ENCODE measurements around the gene CST1.
"Not testable (repeated sequence)": the region's sequence is repeated elsewhere in the genome, so short reads cannot be mapped to it uniquely, and the experiment has no call there.

Gene CST1

DNA sequence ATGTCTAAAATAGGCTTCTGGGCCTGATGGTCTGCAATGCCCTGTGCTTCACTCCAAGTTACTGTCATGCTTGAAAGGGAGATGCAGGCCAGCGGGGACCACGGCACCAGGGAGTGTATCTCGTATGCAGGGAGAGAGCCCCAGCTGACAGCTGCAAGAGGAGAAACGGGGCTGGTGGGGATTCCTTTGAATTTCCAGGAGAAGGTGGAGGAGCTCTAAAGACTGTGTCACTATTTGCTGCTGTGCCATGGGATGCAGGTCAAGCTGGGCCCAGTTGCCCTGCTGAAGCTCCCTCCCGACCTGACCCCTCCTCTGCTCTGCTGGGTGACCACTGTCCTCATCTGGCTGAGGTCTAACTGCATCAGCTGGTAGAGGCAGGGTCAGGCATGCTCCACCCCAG lies 989 bp downstream of the CST1 start:
- ChIA-PET POLR2A (no interaction called here), CTCF (no interaction called here)
- Histone ChIP-seq H3K4me1 (ENCODE audit: control extremely low read depth in 1 of 4, control insufficient read depth in 4 of 4, insufficient read depth in 4 of 4, low read length in 3 of 4) (no peaks in the 10 kb centered on the region), H3K9me3 (ENCODE audit: control extremely low read depth in 1 of 5, control insufficient read depth in 4 of 5, insufficient read depth in 2 of 5, low read depth in 1 of 5, low read length in 4 of 5) (no peaks in the 10 kb centered on the region), H3K27ac (ENCODE audit: insufficient read depth in 1 of 2, low read depth in 1 of 2, low read length in 2 of 2, poor library complexity in 1 of 2, severe bottlenecking in 2 of 2) (no peak overlapping the region), H3K4me3 (ENCODE audit: control insufficient read depth in 1 of 7, extremely low read depth in 1 of 7, insufficient read depth in 4 of 7, low read depth in 2 of 7, low read length in 6 of 7) (no peak overlapping the region), H3K27me3 (replicated peaks in 2 of 5; ENCODE audit: control insufficient read depth in 4 of 5, insufficient read depth in 5 of 5, low read length in 4 of 5) (peaks cover 0 to under 1% (median 0%) of the 10 kb centered on the region in 5 experiments), H3K36me3 (ENCODE audit: control insufficient read depth in 4 of 4, insufficient read depth in 4 of 4, low read length in 3 of 4) (no peaks in the 10 kb centered on the region)
- no peak for DNase-seq
- WGBS (ENCODE audit: insufficient coverage) = 97% methylated on average over 5 of the region's 5 CpGs

DNA sequence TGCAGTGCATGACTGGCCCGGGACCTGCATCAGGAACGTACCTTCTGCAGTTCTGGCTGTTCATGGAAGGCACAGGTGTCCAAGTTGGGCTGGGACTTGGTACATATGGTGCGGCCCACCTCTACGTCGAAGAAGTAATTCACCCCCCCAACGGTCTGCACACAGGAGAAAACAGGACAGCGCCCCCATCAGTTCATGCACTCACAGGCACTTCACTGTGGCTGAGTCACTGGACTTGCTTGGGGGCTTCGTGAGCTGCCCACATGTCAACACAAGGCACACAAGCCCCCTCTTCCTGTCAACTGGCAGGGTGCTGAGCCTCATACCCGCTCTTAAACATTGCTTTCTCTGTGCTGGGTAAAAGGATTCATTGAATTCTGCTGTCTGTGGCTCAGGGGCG lies 1.8 kb downstream of the CST1 start:
- H3K27ac ChIP-seq (ENCODE audit: insufficient read depth in 1 of 2, low read depth in 1 of 2, low read length in 2 of 2, poor library complexity in 1 of 2, severe bottlenecking in 2 of 2); H3K9me3 ChIP-seq (ENCODE audit: control extremely low read depth in 1 of 5, control insufficient read depth in 4 of 5, insufficient read depth in 2 of 5, low read depth in 1 of 5, low read length in 4 of 5); H3K4me1 ChIP-seq (ENCODE audit: control extremely low read depth in 1 of 4, control insufficient read depth in 4 of 4, insufficient read depth in 4 of 4, low read length in 3 of 4); DNase-seq; H3K4me3 ChIP-seq (ENCODE audit: control insufficient read depth in 1 of 7, extremely low read depth in 1 of 7, insufficient read depth in 4 of 7, low read depth in 2 of 7, low read length in 6 of 7); H3K36me3 ChIP-seq (ENCODE audit: control insufficient read depth in 4 of 4, insufficient read depth in 4 of 4, low read length in 3 of 4); H3K27me3 ChIP-seq (replicated peaks in 2 of 5; ENCODE audit: control insufficient read depth in 4 of 5, insufficient read depth in 5 of 5, low read length in 4 of 5); POLR2A ChIA-PET; CTCF ChIA-PET: not testable (repeated sequence)
- 100% methylated on average over 4 of the region's 10 CpGs for WGBS (ENCODE audit: insufficient coverage)

DNA sequence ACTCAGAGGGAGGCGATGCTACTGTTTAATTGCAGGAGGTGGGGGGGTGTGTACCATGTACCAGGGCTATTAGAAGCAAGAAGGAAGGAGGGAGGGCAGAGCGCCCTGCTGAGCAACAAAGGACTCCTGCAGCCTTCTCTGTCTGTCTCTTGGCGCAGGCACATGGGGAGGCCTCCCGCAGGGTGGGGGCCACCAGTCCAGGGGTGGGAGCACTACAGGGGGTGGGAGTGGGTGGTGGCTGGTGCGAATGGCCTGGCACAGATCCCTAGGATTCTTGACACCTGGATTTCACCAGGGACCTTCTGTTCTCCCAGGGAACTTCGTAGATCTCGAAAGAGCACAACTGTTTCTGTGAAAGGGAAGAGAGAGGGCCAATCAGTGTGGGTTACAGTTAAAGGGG lies 3.2 kb downstream of the CST1 start:
- CTCF ChIA-PET = not testable (repeated sequence)

DNA sequence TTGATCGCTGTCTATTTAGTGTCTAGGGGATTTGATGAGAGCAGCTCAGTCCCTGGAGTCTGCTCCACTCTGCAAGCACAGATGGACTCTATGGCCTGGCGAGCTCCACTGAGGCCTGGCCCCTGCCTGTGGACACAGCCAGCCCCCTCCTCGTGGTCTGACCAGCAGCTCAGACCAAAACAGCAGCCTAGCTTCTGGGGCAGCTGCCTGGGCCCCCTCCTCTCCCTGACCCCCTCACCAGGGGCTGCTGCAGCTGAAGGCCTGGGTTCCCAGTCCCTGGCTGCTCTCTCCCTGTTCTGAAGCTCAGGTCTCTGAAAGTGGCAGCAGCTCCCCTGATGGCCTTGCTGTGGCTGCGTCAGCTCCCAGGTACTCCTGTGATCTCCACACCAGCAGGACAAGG lies 3.6 kb downstream of the CST1 start:
- H3K4me1 ChIP-seq (ENCODE audit: control extremely low read depth in 1 of 4, control insufficient read depth in 4 of 4, insufficient read depth in 4 of 4, low read length in 3 of 4); CTCF ChIA-PET; H3K27ac ChIP-seq (ENCODE audit: insufficient read depth in 1 of 2, low read depth in 1 of 2, low read length in 2 of 2, poor library complexity in 1 of 2, severe bottlenecking in 2 of 2); DNase-seq; H3K36me3 ChIP-seq (ENCODE audit: control insufficient read depth in 4 of 4, insufficient read depth in 4 of 4, low read length in 3 of 4); POLR2A ChIA-PET; H3K27me3 ChIP-seq (replicated peaks in 2 of 5; ENCODE audit: control insufficient read depth in 4 of 5, insufficient read depth in 5 of 5, low read length in 4 of 5); H3K4me3 ChIP-seq (ENCODE audit: control insufficient read depth in 1 of 7, extremely low read depth in 1 of 7, insufficient read depth in 4 of 7, low read depth in 2 of 7, low read length in 6 of 7); H3K9me3 ChIP-seq (ENCODE audit: control extremely low read depth in 1 of 5, control insufficient read depth in 4 of 5, insufficient read depth in 2 of 5, low read depth in 1 of 5, low read length in 4 of 5): not testable (repeated sequence)
- 60% methylated on average over 4 of the region's 4 CpGs for WGBS (ENCODE audit: insufficient coverage)

More for the DNA sequence above, 3.2 kb downstream of the CST1 start:
- H3K4me3 ChIP-seq (ENCODE audit: control insufficient read depth in 1 of 7, extremely low read depth in 1 of 7, insufficient read depth in 4 of 7, low read depth in 2 of 7, low read length in 6 of 7); DNase-seq; H3K4me1 ChIP-seq (ENCODE audit: control extremely low read depth in 1 of 4, control insufficient read depth in 4 of 4, insufficient read depth in 4 of 4, low read length in 3 of 4); H3K27ac ChIP-seq (ENCODE audit: insufficient read depth in 1 of 2, low read depth in 1 of 2, low read length in 2 of 2, poor library complexity in 1 of 2, severe bottlenecking in 2 of 2); H3K9me3 ChIP-seq (ENCODE audit: control extremely low read depth in 1 of 5, control insufficient read depth in 4 of 5, insufficient read depth in 2 of 5, low read depth in 1 of 5, low read length in 4 of 5); H3K36me3 ChIP-seq (ENCODE audit: control insufficient read depth in 4 of 4, insufficient read depth in 4 of 4, low read length in 3 of 4); POLR2A ChIA-PET; H3K27me3 ChIP-seq (replicated peaks in 2 of 5; ENCODE audit: control insufficient read depth in 4 of 5, insufficient read depth in 5 of 5, low read length in 4 of 5): not testable (repeated sequence)
- 98% methylated on average over 5 of the region's 7 CpGs for WGBS (ENCODE audit: insufficient coverage)

DNA sequence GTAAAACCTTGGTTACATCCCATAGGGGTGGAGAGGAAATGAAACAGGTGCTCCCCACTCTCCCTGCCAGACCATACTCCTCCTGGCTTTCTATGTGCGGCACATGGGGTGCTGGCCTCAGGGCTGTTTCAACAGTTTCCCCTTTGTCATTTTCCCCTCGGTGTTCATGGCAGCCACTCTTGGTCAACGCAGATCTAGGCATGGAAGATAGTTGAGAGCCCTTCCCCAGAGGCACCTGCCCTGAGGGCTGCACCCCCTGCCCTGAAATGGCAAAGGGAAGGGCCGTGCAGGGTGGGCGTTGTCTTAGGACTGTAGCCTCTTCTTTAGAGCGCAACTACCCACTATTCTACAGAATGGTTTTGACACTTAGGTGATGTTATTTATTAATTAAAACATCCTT lies 4.4 kb downstream of the CST1 start:
- H3K27me3 ChIP-seq (replicated peaks in 2 of 5; ENCODE audit: control insufficient read depth in 4 of 5, insufficient read depth in 5 of 5, low read length in 4 of 5) = peaks cover 0 to 2% (median 0%) of the 10 kb centered on the region in 5 experiments
- no peak for DNase-seq
- POLR2A ChIA-PET = no interaction called here
- WGBS (ENCODE audit: insufficient coverage) = 39% methylated on average over 3 of the region's 6 CpGs
- H3K27ac ChIP-seq (ENCODE audit: insufficient read depth in 1 of 2, low read depth in 1 of 2, low read length in 2 of 2, poor library complexity in 1 of 2, severe bottlenecking in 2 of 2) = no peak overlapping the region
- CTCF ChIA-PET = no interaction called here
- H3K36me3 ChIP-seq (ENCODE audit: control insufficient read depth in 4 of 4, insufficient read depth in 4 of 4, low read length in 3 of 4) = no peaks in the 10 kb centered on the region
- no peak overlapping the region for H3K4me3 ChIP-seq (ENCODE audit: control insufficient read depth in 1 of 7, extremely low read depth in 1 of 7, insufficient read depth in 4 of 7, low read depth in 2 of 7, low read length in 6 of 7)
- no peaks in the 10 kb centered on the region for H3K9me3 ChIP-seq (ENCODE audit: control extremely low read depth in 1 of 5, control insufficient read depth in 4 of 5, insufficient read depth in 2 of 5, low read depth in 1 of 5, low read length in 4 of 5)
- no peaks in the 10 kb centered on the region for H3K4me1 ChIP-seq (ENCODE audit: control extremely low read depth in 1 of 4, control insufficient read depth in 4 of 4, insufficient read depth in 4 of 4, low read length in 3 of 4)

DNA sequence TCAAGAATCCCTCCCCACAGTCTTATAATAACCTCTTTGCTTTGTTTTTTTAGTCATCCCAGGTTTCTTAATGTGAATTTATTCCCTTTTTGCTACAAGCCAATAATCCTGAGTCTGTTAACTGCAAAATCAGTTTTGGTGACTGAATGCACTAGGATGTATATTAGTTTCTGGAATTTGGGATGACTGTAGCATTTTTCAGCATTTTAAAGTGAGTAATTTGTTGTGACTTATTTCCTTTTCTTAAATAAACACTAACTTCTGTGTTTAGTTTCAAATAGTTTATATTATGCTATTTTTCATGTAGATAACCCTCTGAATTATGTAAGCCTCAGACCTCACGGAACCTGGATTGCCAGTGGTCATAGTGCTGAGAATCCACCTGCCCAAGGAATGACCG lies 5.5 kb downstream of the CST1 start:
- POLR2A ChIA-PET = no interaction called here
- WGBS (ENCODE audit: insufficient coverage) = 100% methylated on average over 2 of the region's 2 CpGs
- Histone ChIP-seq H3K27ac (ENCODE audit: insufficient read depth in 1 of 2, low read depth in 1 of 2, low read length in 2 of 2, poor library complexity in 1 of 2, severe bottlenecking in 2 of 2) (no peak overlapping the region), H3K9me3 (ENCODE audit: control extremely low read depth in 1 of 5, control insufficient read depth in 4 of 5, insufficient read depth in 2 of 5, low read depth in 1 of 5, low read length in 4 of 5) (no peaks in the 10 kb centered on the region), H3K36me3 (ENCODE audit: control insufficient read depth in 4 of 4, insufficient read depth in 4 of 4, low read length in 3 of 4) (no peaks in the 10 kb centered on the region), H3K4me1 (ENCODE audit: control extremely low read depth in 1 of 4, control insufficient read depth in 4 of 4, insufficient read depth in 4 of 4, low read length in 3 of 4) (no peaks in the 10 kb centered on the region), H3K4me3 (ENCODE audit: control insufficient read depth in 1 of 7, extremely low read depth in 1 of 7, insufficient read depth in 4 of 7, low read depth in 2 of 7, low read length in 6 of 7) (no peak overlapping the region), H3K27me3 (replicated peaks in 2 of 5; ENCODE audit: control insufficient read depth in 4 of 5, insufficient read depth in 5 of 5, low read length in 4 of 5) (peaks cover 0 to 2% (median 0%) of the 10 kb centered on the region in 5 experiments)
- no peak for DNase-seq
- CTCF ChIA-PET = no interaction called here

DNA sequence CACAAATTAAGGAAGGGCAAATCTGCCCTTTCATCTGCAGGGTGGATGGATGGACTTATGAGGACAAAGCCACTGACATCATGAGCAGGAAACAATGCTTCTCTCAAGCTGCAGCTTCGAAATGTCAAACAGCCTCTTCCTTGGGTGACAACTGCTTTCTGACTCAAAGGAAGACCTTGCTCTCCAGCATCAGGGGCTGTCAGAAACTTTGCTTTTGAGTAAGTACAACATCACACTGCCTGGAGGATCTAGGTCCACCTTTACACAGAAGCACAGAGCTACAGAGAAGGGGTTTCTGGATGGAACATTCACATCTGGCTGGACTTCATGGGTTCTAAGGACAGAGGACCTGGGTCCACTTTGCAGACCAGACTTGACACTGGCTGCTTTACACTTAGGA lies 5.9 kb downstream of the CST1 start:
- no peaks in the 10 kb centered on the region for H3K36me3 ChIP-seq (ENCODE audit: control insufficient read depth in 4 of 4, insufficient read depth in 4 of 4, low read length in 3 of 4)
- WGBS (ENCODE audit: insufficient coverage) = 75% methylated on average over 1 of the region's 1 CpG
- DNase-seq = no peak
- ChIA-PET CTCF (no interaction called here), POLR2A (no interaction called here)
- peaks cover 0 to 2% (median 0%) of the 10 kb centered on the region in 5 experiments for H3K27me3 ChIP-seq (replicated peaks in 2 of 5; ENCODE audit: control insufficient read depth in 4 of 5, insufficient read depth in 5 of 5, low read length in 4 of 5)
- H3K9me3 ChIP-seq (ENCODE audit: control extremely low read depth in 1 of 5, control insufficient read depth in 4 of 5, insufficient read depth in 2 of 5, low read depth in 1 of 5, low read length in 4 of 5) = no peaks in the 10 kb centered on the region
- no peaks in the 10 kb centered on the region for H3K4me1 ChIP-seq (ENCODE audit: control extremely low read depth in 1 of 4, control insufficient read depth in 4 of 4, insufficient read depth in 4 of 4, low read length in 3 of 4)
- H3K4me3 ChIP-seq (ENCODE audit: control insufficient read depth in 1 of 7, extremely low read depth in 1 of 7, insufficient read depth in 4 of 7, low read depth in 2 of 7, low read length in 6 of 7) = no peak overlapping the region
- H3K27ac ChIP-seq (ENCODE audit: insufficient read depth in 1 of 2, low read depth in 1 of 2, low read length in 2 of 2, poor library complexity in 1 of 2, severe bottlenecking in 2 of 2) = no peak overlapping the region

DNA sequence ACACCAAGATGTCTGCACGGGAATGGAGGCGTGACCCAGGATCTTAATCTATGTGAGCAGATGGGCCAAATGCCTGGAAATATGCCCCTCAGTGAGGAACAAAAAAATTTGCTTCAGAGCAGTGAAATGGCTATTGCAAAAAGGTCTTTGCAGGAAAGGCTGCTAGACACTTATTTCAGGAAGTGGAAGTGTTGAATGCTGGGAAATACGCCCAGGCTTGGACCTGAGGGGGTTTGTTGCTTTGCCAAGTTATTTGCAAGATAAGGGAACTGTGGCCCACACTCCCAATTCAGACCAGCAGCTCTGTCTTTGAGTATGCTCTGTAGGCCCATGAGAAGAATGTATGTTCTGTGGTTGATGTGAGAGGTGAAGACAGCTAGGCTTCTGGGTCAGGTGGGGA lies 15.3 kb downstream of the CST1 start:
- DNase-seq = peak in 1 of 3 donors; percentile 36
- H3K36me3 ChIP-seq (ENCODE audit: control insufficient read depth in 4 of 4, insufficient read depth in 4 of 4, low read length in 3 of 4); H3K27me3 ChIP-seq (replicated peaks in 2 of 5; ENCODE audit: control insufficient read depth in 4 of 5, insufficient read depth in 5 of 5, low read length in 4 of 5); CTCF ChIA-PET; H3K27ac ChIP-seq (ENCODE audit: insufficient read depth in 1 of 2, low read depth in 1 of 2, low read length in 2 of 2, poor library complexity in 1 of 2, severe bottlenecking in 2 of 2); POLR2A ChIA-PET; H3K9me3 ChIP-seq (ENCODE audit: control extremely low read depth in 1 of 5, control insufficient read depth in 4 of 5, insufficient read depth in 2 of 5, low read depth in 1 of 5, low read length in 4 of 5); H3K4me3 ChIP-seq (ENCODE audit: control insufficient read depth in 1 of 7, extremely low read depth in 1 of 7, insufficient read depth in 4 of 7, low read depth in 2 of 7, low read length in 6 of 7); H3K4me1 ChIP-seq (ENCODE audit: control extremely low read depth in 1 of 4, control insufficient read depth in 4 of 4, insufficient read depth in 4 of 4, low read length in 3 of 4): not testable (repeated sequence)
- WGBS (ENCODE audit: insufficient coverage) = 26% methylated on average over 3 of the region's 3 CpGs

Measured in common myeloid progenitor, CD34-positive (primary cell).